ENCODE data around the gene KIF5C. TPM values are rescaled to one million over a fixed set of nuclear protein-coding genes. Genes with fewer than 3 reads are reported as not detected.

Gene KIF5C
- polyA plus RNA-seq, 1 donor (not counting 4 experiments of a cell fraction or from before 2014, with no cell fraction given), result 0.03 TPM

DNA sequence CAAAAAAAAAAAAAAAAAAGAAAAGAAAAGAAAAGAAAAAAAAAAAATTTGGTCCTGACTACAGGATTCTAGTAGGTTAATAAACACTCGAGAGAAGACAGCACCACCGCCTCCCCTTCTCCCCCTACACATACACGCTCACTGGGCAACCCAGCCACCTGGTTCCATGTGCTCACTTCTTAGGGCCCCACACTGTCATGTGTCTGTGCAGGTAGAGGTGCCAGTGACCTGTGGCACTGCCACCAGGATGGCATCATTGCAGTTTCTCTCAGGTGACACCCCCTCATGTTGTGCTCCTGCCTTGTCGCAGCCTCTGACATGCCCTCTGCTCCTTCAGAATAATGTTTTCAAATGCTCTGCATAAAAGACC lies 123.8 kb downstream of the KIF5C start:
- no peak overlapping the region for H3K4me3 ChIP-seq (ENCODE audit: control insufficient read depth in 2 of 3, extremely low read depth in 1 of 3, insufficient read depth in 2 of 3, low read depth in 1 of 3, low read length in 3 of 3)
- no peak overlapping the region for H3K9ac ChIP-seq (ENCODE audit: control insufficient read depth, extremely low read depth, insufficient read depth, low read length)
- no peaks in the 10 kb centered on the region for H3K9me1 ChIP-seq (ENCODE audit: control insufficient read depth, extremely low read depth, insufficient read depth, low read length)
- H3K4me1 ChIP-seq (ENCODE audit: control insufficient read depth, extremely low read depth, insufficient read depth, low read length), result no peaks in the 10 kb centered on the region
- H3K79me2 ChIP-seq (ENCODE audit: control insufficient read depth, insufficient read depth, low read length), result no peaks in the 10 kb centered on the region
- no peak for DNase-seq (ENCODE audit: low read depth, low spot score)
- H4K20me1 ChIP-seq (ENCODE audit: control insufficient read depth, extremely low read depth, insufficient read depth, low read length), result no peaks in the 10 kb centered on the region
- H3K27ac ChIP-seq (ENCODE audit: control insufficient read depth, insufficient read depth, low read length), result no peak overlapping the region
- no peak overlapping the region for H3K4me2 ChIP-seq (ENCODE audit: control insufficient read depth, extremely low read depth, insufficient read depth, low read depth, low read length)
- H2AFZ ChIP-seq (ENCODE audit: control insufficient read depth, low read length), result no peak overlapping the region
- FAIRE-seq, result no peak
- no peaks in the 10 kb centered on the region for H3K9me3 ChIP-seq (ENCODE audit: control insufficient read depth, low read depth, low read length)
- dilution Hi-C loops (cut with MboI; ENCODE audit: extremely low pct_ligation_motif_present, low sequenced_read_pairs), result no loop called here
- H3K27me3 ChIP-seq (ENCODE audit: control insufficient read depth, extremely low read depth, insufficient read depth, low read length), result peaks cover 7% of the 10 kb centered on the region
- TF ChIP-seq EZH2 (IDR thresholded peaks at IDR 0.05; ENCODE audit: low read length) (no peak), CTCF (optimal IDR thresholded peaks at IDR 0.05 in 1 of 3, IDR thresholded peaks at IDR 0.05 in 1 of 3, conservative IDR thresholded peaks at IDR 0.05 in 1 of 3; ENCODE audit: extremely low read depth in 1 of 3, insufficient read depth in 2 of 3, low read length in 3 of 3) (no peak)
- no peaks in the 10 kb centered on the region for H3K36me3 ChIP-seq (ENCODE audit: control insufficient read depth in 2 of 2, extremely low read depth in 1 of 2, insufficient read depth in 2 of 2, low read length in 2 of 2)

GRCh38 chr2:148999451-148999921 lies 124.5 kb downstream of the KIF5C start:
- FAIRE-seq, result no peak
- TF ChIP-seq CTCF (optimal IDR thresholded peaks at IDR 0.05 in 1 of 3, IDR thresholded peaks at IDR 0.05 in 1 of 3, conservative IDR thresholded peaks at IDR 0.05 in 1 of 3; ENCODE audit: extremely low read depth in 1 of 3, insufficient read depth in 2 of 3, low read length in 3 of 3), result no peak
- no peak for TF ChIP-seq EZH2 (IDR thresholded peaks at IDR 0.05; ENCODE audit: low read length)
- DNase-seq (ENCODE audit: low read depth, low spot score), result no peak
- no peaks in the 10 kb centered on the region for H3K9me1 ChIP-seq (ENCODE audit: control insufficient read depth, extremely low read depth, insufficient read depth, low read length)
- dilution Hi-C loops (cut with MboI; ENCODE audit: extremely low pct_ligation_motif_present, low sequenced_read_pairs), result no loop called here
- peaks cover 7% of the 10 kb centered on the region for H3K27me3 ChIP-seq (ENCODE audit: control insufficient read depth, extremely low read depth, insufficient read depth, low read length)
- no peak overlapping the region for H3K27ac ChIP-seq (ENCODE audit: control insufficient read depth, insufficient read depth, low read length)
- no peaks in the 10 kb centered on the region for H3K79me2 ChIP-seq (ENCODE audit: control insufficient read depth, insufficient read depth, low read length)
- H3K36me3 ChIP-seq (ENCODE audit: control insufficient read depth in 2 of 2, extremely low read depth in 1 of 2, insufficient read depth in 2 of 2, low read length in 2 of 2), result no peaks in the 10 kb centered on the region
- H3K4me2 ChIP-seq (ENCODE audit: control insufficient read depth, extremely low read depth, insufficient read depth, low read depth, low read length), result no peak overlapping the region
- no peaks in the 10 kb centered on the region for H3K9me3 ChIP-seq (ENCODE audit: control insufficient read depth, low read depth, low read length)
- no peak overlapping the region for H3K9ac ChIP-seq (ENCODE audit: control insufficient read depth, extremely low read depth, insufficient read depth, low read length)
- no peak overlapping the region for H3K4me3 ChIP-seq (ENCODE audit: control insufficient read depth in 2 of 3, extremely low read depth in 1 of 3, insufficient read depth in 2 of 3, low read depth in 1 of 3, low read length in 3 of 3)
- no peaks in the 10 kb centered on the region for H3K4me1 ChIP-seq (ENCODE audit: control insufficient read depth, extremely low read depth, insufficient read depth, low read length)
- no peaks in the 10 kb centered on the region for H4K20me1 ChIP-seq (ENCODE audit: control insufficient read depth, extremely low read depth, insufficient read depth, low read length)
- H2AFZ ChIP-seq (ENCODE audit: control insufficient read depth, low read length), result no peak overlapping the region
